Nephron (organoid): ENCODE measurements around the gene PLPP1.

Experiments used
- H3K27ac Mint-ChIP-seq, 3 experiments: 2 replicates each; pipeline ENCODE4 v1.8.0; 2020; ENCODE audit warnings: mixed read lengths in 3 of 3, mild to moderate bottlenecking in 2 of 3, moderate library complexity in 1 of 3
- H3K27me3 Mint-ChIP-seq: 2 replicates; pipeline ENCODE4 v1.8.0; 2021; ENCODE audit warnings: low read depth, mild to moderate bottlenecking, moderate library complexity, mixed read lengths
- H3K36me3 Mint-ChIP-seq: 2 replicates; pipeline ENCODE4 v1.8.0; 2020; ENCODE audit warnings: low read depth, mixed read lengths
- H3K4me1 Mint-ChIP-seq: 2 replicates; pipeline ENCODE4 v1.8.0; 2020; ENCODE audit warnings: mixed read lengths
- H3K4me3 Mint-ChIP-seq, 3 experiments: 2 replicates each; pipeline ENCODE4 v1.8.0; 2020; ENCODE audit warnings: mild to moderate bottlenecking in 3 of 3, mixed read lengths in 3 of 3, moderate library complexity in 2 of 3
- H3K9me3 Mint-ChIP-seq: 2 replicates; pipeline ENCODE4 v1.8.0; 2020; ENCODE audit warnings: mixed read lengths
- TF ChIP-seq, protein P1 (sequence below), 3 experiments: fragments of 200-600 bp; sonication (generic); IDR thresholded peaks; one replicate each; pipeline ENCODE4 v1.5.0; 2021; ENCODE audit warnings: antibody characterized with exemption in 3 of 3; ENCODE audit not compliant: unreplicated experiment in 3 of 3

Gene PLPP1

DNA sequence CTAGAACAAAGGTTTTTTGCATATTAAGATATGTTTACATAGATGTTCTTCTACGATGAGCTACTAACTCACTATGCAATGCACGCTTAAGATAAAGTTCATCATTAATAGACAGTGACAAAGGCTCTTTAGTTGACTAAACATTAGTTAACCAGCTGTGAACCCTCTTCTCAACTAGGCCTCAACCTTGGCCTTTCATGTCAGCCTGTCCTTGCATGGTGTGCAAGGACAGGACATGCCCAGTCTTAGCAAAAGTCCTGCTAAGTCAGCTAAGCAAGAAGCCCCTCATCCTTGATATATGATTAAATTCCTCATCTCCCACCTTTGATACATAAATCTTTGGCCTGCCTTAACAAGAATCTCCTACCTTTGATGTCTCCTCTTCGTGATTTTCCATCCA lies 50.9 kb downstream of the PLPP1 start:
- Mint-ChIP-seq H3K9me3 (no peaks in the 10 kb centered on the region), H3K4me3 (no peak overlapping the region), H3K27me3 (no peaks in the 10 kb centered on the region), H3K4me1 (peaks cover 18% of the 10 kb centered on the region), H3K36me3 (no peaks in the 10 kb centered on the region), H3K27ac (peak overlapping the region; percentile 4 to 67 (median 8))
- TF ChIP-seq, protein P1, sequence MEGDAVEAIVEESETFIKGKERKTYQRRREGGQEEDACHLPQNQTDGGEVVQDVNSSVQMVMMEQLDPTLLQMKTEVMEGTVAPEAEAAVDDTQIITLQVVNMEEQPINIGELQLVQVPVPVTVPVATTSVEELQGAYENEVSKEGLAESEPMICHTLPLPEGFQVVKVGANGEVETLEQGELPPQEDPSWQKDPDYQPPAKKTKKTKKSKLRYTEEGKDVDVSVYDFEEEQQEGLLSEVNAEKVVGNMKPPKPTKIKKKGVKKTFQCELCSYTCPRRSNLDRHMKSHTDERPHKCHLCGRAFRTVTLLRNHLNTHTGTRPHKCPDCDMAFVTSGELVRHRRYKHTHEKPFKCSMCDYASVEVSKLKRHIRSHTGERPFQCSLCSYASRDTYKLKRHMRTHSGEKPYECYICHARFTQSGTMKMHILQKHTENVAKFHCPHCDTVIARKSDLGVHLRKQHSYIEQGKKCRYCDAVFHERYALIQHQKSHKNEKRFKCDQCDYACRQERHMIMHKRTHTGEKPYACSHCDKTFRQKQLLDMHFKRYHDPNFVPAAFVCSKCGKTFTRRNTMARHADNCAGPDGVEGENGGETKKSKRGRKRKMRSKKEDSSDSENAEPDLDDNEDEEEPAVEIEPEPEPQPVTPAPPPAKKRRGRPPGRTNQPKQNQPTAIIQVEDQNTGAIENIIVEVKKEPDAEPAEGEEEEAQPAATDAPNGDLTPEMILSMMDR (IDR thresholded peaks at IDR 0.05; ENCODE audit: unreplicated experiment in 3 of 3), result no peak

DNA sequence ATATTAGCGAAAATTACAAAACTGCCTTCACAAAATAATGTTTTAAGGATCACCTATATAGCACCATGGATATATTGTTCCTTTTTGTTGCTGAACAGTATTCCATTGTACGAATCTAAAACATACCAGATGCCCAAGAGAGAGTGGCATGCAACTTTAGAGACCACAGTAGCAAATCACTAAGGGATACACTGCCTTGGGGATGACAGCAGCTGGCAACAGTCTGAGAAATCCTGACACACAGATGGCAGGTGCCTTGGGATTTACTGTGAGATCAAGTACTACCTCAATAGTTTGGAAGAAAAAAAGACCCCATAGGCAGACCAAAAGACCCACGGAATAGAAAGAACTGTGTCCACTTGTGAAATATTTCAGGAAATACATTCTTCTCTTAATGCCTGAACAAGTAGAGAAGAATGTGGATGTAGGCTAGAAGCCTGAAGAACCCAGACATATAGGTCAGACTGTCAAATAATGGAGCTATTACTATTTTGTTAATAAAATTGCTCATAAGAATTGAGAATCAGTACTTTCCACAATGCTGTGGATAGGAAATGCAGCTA lies 53.4 kb downstream of the PLPP1 start:
- H3K36me3 Mint-ChIP-seq, result no peaks in the 10 kb centered on the region
- TF ChIP-seq, protein P1 (IDR thresholded peaks at IDR 0.05; ENCODE audit: unreplicated experiment in 3 of 3), result no peak
- no peak overlapping the region for H3K4me3 Mint-ChIP-seq
- peak overlapping the region; percentile 13 to 79 (median 75) for H3K27ac Mint-ChIP-seq
- H3K27me3 Mint-ChIP-seq, result no peaks in the 10 kb centered on the region
- H3K4me1 Mint-ChIP-seq, result peaks cover 27% of the 10 kb centered on the region
- H3K9me3 Mint-ChIP-seq, result no peaks in the 10 kb centered on the region

DNA sequence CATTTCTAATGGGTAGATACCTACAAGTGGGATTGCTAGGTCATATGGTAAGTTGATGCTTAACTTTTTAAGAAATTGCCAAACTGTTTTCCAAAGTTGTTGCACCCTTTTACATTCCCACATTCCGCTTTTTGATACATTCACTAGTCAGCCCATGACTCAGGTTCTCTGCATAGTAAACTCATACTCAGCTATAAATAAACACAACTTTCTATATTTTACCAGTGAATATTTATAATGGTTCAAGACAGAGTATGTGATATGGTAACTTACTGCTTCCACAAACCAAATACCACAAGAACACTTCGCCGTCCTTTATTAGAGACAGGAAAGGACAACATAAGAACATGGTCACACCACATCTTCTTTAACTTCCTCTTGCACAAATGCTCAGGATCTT lies 54.0 kb downstream of the PLPP1 start:
- TF ChIP-seq, protein P1 (IDR thresholded peaks at IDR 0.05; ENCODE audit: unreplicated experiment in 3 of 3), result no peak
- H3K27ac Mint-ChIP-seq, result peak overlapping the region in 1 of 3 experiments; percentile 75
- H3K4me1 Mint-ChIP-seq, result peaks cover 27% of the 10 kb centered on the region
- H3K36me3 Mint-ChIP-seq, result no peaks in the 10 kb centered on the region
- no peaks in the 10 kb centered on the region for H3K9me3 Mint-ChIP-seq
- H3K4me3 Mint-ChIP-seq, result no peak overlapping the region
- H3K27me3 Mint-ChIP-seq, result no peaks in the 10 kb centered on the region

DNA sequence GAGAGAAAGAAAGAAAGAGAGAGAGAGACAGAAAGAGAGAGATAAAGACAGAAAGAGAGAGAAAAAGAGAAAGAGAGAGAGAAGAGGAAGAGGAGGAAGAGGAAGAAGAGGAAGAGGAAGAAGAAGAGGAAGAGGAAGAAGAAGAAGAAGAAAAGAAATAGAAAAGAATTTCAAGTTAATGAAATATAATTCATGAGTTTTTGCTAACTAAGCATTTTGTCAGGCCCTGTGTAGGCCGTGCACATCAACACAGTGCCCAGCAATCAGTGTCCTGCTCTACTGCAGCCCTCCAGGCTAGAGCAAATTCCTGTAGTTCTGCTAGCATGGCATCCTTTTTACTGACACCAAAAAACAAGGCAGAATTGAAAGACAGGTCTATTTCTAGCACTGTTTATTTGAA lies 62.1 kb downstream of the PLPP1 start:
- TF ChIP-seq, protein P1 (IDR thresholded peaks at IDR 0.05; ENCODE audit: unreplicated experiment in 3 of 3), result no peak
- no peaks in the 10 kb centered on the region for H3K9me3 Mint-ChIP-seq
- peaks cover 31% of the 10 kb centered on the region for H3K4me1 Mint-ChIP-seq
- peaks cover 8% of the 10 kb centered on the region for H3K36me3 Mint-ChIP-seq
- peak overlapping the region; percentile 25 to 99 (median 72) for H3K27ac Mint-ChIP-seq
- H3K27me3 Mint-ChIP-seq, result no peaks in the 10 kb centered on the region
- no peak overlapping the region for H3K4me3 Mint-ChIP-seq

DNA sequence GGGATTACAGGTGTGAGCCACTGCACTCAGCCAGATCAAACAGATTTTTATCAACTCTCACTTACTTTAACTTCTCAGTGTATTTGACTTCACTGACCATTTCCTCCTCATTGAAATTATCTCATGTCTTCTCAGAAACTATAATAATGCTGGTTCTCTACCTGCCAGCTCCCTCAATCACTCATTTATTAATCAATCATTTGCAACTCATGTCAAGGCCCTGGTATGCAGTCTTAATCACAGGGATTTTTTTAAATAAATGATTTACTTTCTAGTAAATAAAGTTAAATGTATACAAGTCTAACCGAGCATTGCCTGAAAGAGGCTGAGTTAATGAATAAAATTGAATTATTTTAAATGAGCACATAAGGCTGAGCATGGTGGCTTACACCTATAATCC lies 63.3 kb downstream of the PLPP1 start:
- peak overlapping the region in 1 of 3 experiments; percentile 24 for H3K4me3 Mint-ChIP-seq
- H3K27ac Mint-ChIP-seq, result peak overlapping the region; percentile 96 to 99 (median 96)
- H3K9me3 Mint-ChIP-seq, result no peaks in the 10 kb centered on the region
- H3K27me3 Mint-ChIP-seq, result no peaks in the 10 kb centered on the region
- H3K36me3 Mint-ChIP-seq, result peaks cover 11% of the 10 kb centered on the region
- peaks cover 31% of the 10 kb centered on the region for H3K4me1 Mint-ChIP-seq
- TF ChIP-seq, protein P1 (IDR thresholded peaks at IDR 0.05; ENCODE audit: unreplicated experiment in 3 of 3), result no peak

DNA sequence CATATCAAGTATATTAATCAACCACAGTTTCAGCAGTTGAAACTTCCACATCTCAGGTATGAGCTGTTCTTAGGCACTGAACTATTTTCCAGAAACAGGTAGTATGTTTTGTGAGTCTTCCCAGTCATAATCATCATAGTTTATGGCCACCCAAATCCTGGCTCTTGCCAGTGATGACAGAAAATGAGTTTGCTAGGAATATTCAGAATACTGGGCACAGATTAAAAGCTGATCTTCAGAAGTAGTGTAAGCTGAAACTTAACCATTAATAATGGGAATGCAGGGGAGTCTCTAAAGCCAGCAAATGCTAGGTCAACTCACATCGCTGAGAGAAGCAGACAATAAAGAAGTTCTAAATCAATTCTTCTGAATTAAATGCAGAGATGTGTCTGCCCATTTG lies 64.5 kb downstream of the PLPP1 start:
- Mint-ChIP-seq H3K36me3 (peaks cover 21% of the 10 kb centered on the region), H3K9me3 (no peaks in the 10 kb centered on the region), H3K4me3 (no peak overlapping the region), H3K4me1 (peaks cover 34% of the 10 kb centered on the region), H3K27ac (peak overlapping the region; percentile 96 to 99 (median 96)), H3K27me3 (no peaks in the 10 kb centered on the region)
- TF ChIP-seq, protein P1 (IDR thresholded peaks at IDR 0.05; ENCODE audit: unreplicated experiment in 3 of 3), result no peak
